ENCODE data around the gene MYH11. TPM values are rescaled to one million over a fixed set of nuclear protein-coding genes. Genes with fewer than 3 reads are reported as not detected.

Gene MYH11
- total RNA-seq, 3 donors from 2014 or later, result 98.2 to 5,005 (median 282) TPM

GRCh38 chr16:15741207-15741871, 115.5 kb downstream of the MYH11 start:
- Histone ChIP-seq H3K4me1 (ENCODE audit: low read depth) (no peaks in the 10 kb centered on the region), H3K9me3 (peaks cover 5% of the 10 kb centered on the region), H3K36me3 (ENCODE audit: low read depth) (no peaks in the 10 kb centered on the region), H3K4me3 (no peak overlapping the region)
- intact Hi-C loops (cut with DNase I, micrococcal nuclease), result no loop called here
- no peak for DNase-seq
- no peak for ATAC-seq
- TF ChIP-seq, protein P1, sequence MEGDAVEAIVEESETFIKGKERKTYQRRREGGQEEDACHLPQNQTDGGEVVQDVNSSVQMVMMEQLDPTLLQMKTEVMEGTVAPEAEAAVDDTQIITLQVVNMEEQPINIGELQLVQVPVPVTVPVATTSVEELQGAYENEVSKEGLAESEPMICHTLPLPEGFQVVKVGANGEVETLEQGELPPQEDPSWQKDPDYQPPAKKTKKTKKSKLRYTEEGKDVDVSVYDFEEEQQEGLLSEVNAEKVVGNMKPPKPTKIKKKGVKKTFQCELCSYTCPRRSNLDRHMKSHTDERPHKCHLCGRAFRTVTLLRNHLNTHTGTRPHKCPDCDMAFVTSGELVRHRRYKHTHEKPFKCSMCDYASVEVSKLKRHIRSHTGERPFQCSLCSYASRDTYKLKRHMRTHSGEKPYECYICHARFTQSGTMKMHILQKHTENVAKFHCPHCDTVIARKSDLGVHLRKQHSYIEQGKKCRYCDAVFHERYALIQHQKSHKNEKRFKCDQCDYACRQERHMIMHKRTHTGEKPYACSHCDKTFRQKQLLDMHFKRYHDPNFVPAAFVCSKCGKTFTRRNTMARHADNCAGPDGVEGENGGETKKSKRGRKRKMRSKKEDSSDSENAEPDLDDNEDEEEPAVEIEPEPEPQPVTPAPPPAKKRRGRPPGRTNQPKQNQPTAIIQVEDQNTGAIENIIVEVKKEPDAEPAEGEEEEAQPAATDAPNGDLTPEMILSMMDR (IDR thresholded peaks at IDR 0.05), result no peak

- intact Hi-C loops (cut with DNase I, micrococcal nuclease), result no loop called here
- Histone ChIP-seq H3K4me1 (ENCODE audit: low read depth) (no peaks in the 10 kb centered on the region), H3K36me3 (ENCODE audit: low read depth) (no peaks in the 10 kb centered on the region), H3K9me3 (peaks cover 5% of the 10 kb centered on the region), H3K4me3 (no peak overlapping the region)
- DNase-seq, result no peak
- no peak for ATAC-seq
- TF ChIP-seq, protein P1 (IDR thresholded peaks at IDR 0.05), result no peak
Observed at GRCh38 chr16:15739950-15740349, 116.9 kb downstream of the MYH11 start.

DNA sequence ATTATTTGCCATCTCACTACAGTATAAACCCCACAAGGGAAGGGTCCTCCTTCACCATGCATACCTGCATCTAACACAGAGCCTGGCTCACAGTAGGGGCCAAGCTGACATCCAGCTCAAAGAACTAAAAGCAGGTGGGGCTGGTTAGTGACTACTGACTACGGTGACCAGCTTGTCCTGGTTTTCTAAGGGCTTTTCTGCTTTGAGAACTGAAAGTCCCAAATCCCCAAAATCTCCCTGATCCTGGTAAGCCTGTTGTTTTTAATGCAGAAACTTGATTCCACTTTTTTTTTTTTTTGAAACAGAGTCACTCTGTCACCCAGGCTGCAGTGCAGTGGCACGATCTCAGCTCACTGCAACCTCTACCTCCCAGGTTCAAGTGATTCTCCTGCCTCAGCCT, 117.4 kb downstream of the MYH11 start:
- Histone ChIP-seq H3K4me1 (ENCODE audit: low read depth) (no peaks in the 10 kb centered on the region), H3K4me3 (no peak overlapping the region), H3K9me3 (peaks cover 5% of the 10 kb centered on the region), H3K36me3 (ENCODE audit: low read depth) (no peaks in the 10 kb centered on the region)
- no peak for DNase-seq
- intact Hi-C loops (cut with DNase I, micrococcal nuclease), result no loop called here
- no peak for ATAC-seq
- TF ChIP-seq, protein P1 (IDR thresholded peaks at IDR 0.05), result no peak

DNA sequence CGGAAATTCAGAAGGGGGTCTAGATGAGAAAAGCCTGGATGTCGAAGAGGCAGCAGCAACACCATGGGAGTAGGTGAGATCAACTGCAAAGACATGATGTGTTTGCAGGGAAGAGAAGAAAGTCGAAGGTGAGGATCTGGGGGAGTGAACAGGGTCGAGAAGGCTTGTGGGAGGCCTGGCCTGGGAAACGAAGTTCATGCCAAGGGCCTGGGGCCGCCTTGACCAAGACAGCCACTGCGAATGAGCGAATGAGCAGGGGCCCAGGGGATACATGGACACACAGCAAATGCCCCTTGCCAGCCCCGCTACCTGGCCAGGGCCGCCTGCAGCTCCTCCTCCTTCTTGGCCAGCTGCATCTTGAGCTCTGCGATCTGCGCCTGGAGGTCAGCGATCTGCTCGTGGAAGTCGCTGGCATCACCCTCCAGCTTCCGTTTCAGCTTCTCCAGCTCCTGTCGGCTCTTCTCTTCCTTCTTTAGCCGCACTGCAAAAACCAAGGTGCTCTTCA, 119.6 kb downstream of the MYH11 start:
- no peak for DNase-seq
- no peaks in the 10 kb centered on the region for H3K36me3 ChIP-seq (ENCODE audit: low read depth)
- H3K4me3 ChIP-seq, result no peak overlapping the region
- H3K9me3 ChIP-seq, result peaks cover 5% of the 10 kb centered on the region
- TF ChIP-seq, protein P1 (IDR thresholded peaks at IDR 0.05), result no peak
- intact Hi-C loops (cut with DNase I, micrococcal nuclease), result no loop called here
- no peak for ATAC-seq
- no peaks in the 10 kb centered on the region for H3K4me1 ChIP-seq (ENCODE audit: low read depth)

DNA sequence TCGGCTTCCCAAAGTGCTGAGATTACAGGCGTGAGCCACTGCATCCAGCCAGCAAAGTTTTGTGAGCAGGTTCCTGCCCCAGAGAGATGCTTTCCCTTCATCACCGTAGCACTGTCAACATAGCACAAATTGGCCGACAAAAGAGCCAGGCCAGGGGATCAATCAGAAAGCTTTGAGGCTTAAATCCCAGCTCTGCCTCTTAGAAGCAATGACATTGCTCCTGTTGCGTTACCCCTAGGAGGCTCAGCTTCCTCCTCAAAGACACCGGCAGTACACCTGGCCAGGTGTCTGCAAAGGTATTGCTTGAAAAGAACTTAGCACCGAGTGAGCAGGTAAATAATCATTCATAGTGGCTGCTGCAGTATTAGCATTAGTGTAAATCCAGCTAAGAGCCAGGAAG, 120.3 kb downstream of the MYH11 start:
- peaks cover 5% of the 10 kb centered on the region for H3K9me3 ChIP-seq
- no peaks in the 10 kb centered on the region for H3K4me1 ChIP-seq (ENCODE audit: low read depth)
- no peak overlapping the region for H3K4me3 ChIP-seq
- TF ChIP-seq, protein P1 (IDR thresholded peaks at IDR 0.05), result no peak
- H3K36me3 ChIP-seq (ENCODE audit: low read depth), result no peaks in the 10 kb centered on the region
- intact Hi-C loops (cut with DNase I, micrococcal nuclease), result no loop called here
- ATAC-seq (no peak), DNase-seq (no peak)
